Midbrain (tissue), 1 donor: ENCODE measurements around the gene ATOX1.
"Not testable (repeated sequence)": the region's sequence is repeated elsewhere in the genome, so short reads cannot be mapped to it uniquely, and the experiment has no call there.

Source experiments
- DNase-seq: peaks from one replicate; lab custom pipeline; 2025; lab: John Stamatoyannopoulos, UW

The ATOX1 gene

GRCh38 chr5:151758430-151759241 is at the start of gene ATOX1:
TSS of gene ATOX1 (minus strand) at chr5:151758631. CDS start at chr5:151758551, 80 bp downstream.
- peak; percentile 96 for DNase-seq

DNA sequence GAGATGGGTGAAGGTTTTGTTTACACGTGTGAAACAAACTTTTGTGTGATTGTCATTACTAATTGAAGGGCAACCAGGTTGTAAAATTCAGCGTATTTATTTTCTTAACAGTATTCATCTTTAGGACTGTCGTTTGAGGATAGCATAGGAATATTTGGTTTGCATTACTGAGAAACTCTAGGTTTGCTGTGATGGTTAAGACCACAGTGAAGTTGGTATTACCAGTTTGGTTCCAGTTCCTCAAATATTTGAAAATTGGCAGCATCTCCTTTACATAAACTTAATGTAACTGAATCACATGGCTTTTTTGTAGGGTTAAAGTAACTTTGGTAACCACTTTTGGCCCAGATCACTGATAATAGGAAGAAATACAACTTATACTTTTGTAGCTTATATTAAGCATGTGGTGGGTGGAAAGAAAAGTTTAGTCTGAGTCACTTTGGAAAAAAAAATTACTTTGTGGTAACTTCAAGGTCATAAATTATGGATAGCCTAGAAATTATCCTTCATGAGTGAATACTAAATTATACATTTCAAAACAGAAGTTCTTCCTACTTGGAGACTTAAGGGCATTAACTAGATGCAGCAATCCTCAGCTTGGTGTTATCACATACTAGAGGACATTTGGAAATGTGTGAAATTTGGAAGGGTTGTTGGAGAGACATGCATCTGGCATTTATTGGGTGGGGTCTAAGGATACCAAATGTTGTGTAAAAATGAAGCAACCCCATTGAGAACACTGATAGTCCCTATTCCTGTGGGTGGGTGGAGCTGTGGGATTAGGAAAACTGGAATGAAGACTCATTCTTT is 47.2 kb upstream of the ATOX1 start:
- no peak for DNase-seq

GRCh38 chr5:151800532-151800931 is 42.1 kb upstream of the ATOX1 start:
- DNase-seq = no peak

GRCh38 chr5:151799407-151799806 is 41.0 kb upstream of the ATOX1 start:
- no peak for DNase-seq

DNA sequence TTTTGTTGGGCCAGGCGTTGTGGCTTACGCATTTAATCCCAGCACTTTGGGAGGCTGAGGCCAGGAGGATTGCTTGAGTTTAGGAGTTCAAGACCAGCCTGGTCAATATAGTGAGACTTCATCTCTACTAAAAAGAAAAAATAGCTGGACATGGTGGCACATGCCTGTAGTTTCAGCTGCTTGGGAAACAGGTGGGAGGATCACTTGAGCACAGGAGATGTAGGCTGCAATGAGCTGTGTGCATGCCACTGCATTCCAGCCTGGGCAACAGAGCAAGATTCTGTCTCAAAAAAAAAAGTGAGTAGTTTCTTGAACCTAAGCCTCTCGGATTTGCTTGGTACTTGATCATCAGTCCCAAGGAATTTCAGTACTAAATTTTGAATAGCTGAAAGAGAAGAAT is 40.2 kb upstream of the ATOX1 start:
- no peak for DNase-seq

- DNase-seq = no peak
Observed at GRCh38 chr5:151795426-151795825, 37.0 kb upstream of the ATOX1 start.

- DNase-seq = no peak
Observed at GRCh38 chr5:151793358-151793757, 34.9 kb upstream of the ATOX1 start.

GRCh38 chr5:151787817-151788216 is 29.4 kb upstream of the ATOX1 start:
- DNase-seq = no peak

DNA sequence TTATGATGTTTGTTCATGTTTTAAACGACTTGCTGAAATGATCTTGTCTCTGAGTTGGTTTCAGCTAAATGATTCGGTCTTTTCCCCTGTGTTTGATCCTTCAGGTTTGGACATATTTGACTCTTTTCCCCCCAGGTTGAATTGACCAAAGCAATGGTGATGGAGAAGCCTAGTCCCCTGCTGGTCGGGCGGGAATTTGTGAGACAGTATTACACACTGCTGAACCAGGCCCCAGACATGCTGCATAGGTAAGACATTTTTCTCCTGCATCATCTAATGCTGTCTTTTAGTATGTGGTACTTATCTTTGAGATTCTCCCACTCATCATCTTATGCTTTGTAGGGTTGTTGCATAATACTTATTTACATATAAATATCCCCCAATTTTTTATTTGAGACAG is 28.0 kb upstream of the ATOX1 start:
- DNase-seq = no peak

DNA sequence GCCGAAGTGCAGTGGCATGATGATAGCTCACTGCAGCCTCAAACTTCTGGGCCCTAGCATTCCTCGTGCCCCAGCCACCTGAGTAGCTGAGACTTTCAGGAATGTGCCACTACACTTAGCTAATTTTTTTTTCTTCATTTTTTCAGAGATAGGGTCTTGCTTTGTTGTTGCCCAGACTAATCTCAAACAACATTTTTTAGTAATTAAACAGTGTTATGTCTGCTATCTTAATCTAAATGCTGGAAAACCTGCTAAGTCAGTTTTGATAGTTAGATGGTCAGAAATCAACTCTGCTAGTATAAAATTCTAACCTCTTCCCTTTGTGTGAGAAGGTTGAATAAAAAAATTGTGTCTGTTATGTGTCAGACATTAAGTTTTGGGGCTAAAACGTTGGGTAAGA is 25.7 kb upstream of the ATOX1 start:
- DNase-seq = no peak

DNA sequence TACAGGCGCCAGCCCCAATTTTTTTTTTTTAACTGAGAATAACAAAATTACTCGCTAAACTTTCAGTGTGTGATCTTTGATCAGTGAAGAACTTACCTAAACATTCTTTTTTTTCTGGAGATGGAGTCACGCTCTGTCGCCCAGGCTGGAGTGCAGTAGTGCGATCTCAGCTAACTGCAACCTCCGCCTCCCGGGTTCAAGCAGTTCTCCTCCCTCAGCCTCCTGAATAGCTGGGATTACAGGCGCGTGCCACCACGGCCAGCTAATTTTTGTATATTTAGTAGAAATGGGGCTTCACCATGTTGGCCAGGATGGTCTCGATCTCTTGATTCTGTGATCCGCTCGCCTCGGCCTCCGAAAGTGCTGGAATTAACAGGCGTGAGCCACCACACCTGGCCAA is 25.2 kb upstream of the ATOX1 start:
- DNase-seq = not testable (repeated sequence)

DNA sequence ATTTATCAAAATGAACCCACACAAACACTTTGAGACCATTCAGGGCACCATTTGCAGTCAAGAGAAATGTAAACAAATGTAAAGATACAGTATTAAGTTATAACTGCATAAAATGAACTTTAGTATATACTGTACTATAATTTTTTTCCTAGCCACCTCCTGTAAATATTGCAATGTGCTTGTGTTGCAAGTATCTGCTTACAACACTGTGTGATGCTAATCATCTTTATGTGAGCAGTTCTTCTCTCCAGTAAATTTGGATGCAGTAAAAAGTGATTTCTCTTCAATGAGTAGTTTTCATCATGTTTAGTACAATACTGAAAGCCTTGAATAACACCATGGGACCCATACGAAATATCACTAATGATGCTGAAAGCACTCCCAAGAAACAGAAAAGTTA is 22.8 kb upstream of the ATOX1 start:
- DNase-seq = no peak

GRCh38 chr5:151780348-151780747 is 21.9 kb upstream of the ATOX1 start:
- DNase-seq = no peak

- no peak for DNase-seq
Observed at GRCh38 chr5:151779531-151780125, 21.2 kb upstream of the ATOX1 start.

DNA sequence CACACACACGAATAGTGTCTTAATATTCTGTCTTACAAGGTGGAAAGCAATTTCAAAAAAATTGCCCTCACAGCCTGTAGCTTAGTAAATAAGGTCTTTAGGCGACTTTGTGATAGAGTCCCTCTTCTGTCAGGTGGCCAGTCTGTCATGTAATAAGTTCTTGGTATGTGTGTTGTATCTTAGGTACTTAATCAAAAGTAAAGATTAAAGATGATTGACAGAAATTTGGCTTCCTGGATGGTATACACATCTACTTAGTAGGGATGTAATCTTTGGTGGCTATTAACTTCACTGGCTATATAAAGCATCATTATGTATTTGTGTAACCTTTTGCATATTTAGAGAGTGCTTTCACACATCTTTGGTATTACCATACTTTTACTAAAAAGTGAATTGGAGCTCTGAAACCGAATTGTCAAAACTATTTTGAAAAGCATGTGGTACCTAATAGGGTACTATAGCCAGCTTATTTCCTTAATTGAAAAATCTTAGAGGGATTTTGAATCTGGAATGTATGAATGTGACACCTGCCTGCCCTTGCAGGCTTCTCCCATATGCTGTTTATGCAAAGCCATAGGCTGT is 16.7 kb upstream of the ATOX1 start:
- DNase-seq = no peak

DNA sequence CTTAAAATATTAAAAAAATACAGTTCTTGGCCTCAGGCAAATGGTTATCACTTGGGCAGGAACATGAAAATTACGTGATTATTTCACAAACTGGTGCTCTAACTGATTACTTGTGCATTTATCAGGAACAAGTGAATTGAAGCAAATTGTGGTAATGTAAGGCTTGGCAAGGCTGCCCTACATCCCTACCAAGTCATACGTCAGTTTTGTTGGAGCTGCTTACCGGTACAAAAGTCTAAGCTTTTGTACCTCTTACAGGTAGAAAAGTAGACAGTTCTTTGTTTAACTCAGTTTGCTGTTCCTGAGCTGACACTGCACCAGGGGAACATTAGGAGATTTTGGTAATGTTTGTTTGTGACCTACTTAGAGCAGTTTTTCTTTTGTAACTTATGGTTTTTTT is 15.5 kb upstream of the ATOX1 start:
- DNase-seq = no peak

GRCh38 chr5:151772846-151773561 is 14.6 kb upstream of the ATOX1 start:
- peak; percentile 52 for DNase-seq

DNA sequence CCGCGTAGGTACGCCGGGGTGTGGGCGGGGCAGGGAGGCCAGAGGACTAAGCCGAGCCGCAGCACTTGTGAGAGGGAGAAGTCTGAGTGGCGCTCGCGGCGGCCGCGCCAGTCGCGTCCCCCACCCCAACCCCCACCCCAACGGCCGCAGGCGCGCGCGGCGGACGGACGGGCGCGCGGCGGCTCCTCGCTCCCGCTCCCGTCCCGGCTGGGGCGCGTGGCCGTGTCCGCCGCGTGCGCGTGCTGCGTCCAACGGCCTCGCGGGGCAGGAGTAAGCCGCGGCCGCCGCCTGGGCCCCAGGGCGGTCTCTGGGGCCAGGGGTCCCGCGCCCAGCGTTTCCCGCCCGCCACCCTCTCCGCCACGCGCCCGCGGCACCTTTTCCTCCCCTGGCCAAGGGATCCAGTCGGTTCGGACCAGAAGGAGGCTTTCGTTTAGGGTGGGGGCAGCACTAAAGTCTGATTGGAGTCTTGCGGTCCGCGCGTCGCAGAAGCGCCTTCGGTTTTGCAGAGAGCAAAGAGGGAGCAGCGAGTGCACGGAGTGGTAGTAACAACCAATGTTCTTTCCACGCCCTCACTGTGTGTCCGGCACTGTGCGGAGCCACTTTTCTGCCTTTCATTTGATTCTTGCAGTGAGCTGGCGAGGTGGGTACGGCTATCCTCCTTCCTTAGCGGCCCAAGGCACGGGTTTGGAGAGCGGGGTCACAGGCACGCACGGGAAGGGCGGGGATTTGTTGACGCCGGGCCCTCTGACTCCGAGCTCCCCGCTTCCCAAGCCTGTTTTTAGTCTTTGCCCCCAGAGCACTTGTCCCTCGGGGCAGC is 13.8 kb upstream of the ATOX1 start:
- DNase-seq = peak; percentile 52

- DNase-seq = peak; percentile 100
Observed at GRCh38 chr5:151771259-151772028, 13.0 kb upstream of the ATOX1 start, which contains the start of gene G3BP1. TSS of gene G3BP1 (plus strand) at chr5:151771954. CDS start at chr5:151786621, 14,667 bp downstream.
